HUDEP-2 (cell line): ENCODE measurements around the gene SMYD3.

ENCODE experiments used
- DNase-seq, 76 experiments: peaks; one replicate each; lab custom pipeline; 2025; ENCODE audit not compliant: unreplicated experiment in 76 of 76; lab: John Stamatoyannopoulos, UW

Gene SMYD3

DNA sequence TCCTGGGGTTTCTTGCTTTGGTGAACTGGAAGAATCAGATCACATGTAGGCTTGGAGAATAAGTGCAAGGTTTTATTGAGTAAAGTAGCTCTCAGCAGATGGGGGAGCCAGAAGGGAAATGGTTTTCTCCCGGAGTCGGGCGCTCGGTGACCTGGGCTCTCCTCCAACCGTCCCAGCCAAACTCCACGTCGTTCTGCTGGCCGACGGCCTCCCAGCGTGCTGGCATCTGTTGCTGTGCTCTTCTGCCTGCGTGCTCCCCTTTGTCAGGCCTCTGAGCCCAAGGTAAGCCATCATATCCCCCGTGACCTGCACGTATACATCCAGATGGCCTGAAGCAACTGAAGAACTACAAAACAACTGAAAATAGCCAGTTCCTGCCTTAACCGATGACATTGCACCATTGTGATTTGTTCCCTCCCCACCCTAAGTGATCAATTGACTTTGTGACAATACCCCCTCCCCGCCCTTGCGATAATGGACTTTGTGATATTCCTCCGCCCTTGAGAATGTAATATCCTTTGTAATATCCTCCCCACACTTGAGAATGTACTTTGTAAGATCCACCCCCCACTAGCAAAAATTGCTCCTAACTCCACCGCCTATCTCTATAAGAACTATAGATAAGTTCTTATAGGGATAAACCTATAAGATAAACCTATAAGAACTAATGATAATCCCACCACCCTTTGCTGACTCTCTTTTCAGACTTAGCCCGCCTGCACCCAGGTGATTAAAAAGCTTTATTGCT, 88.3 kb downstream of the SMYD3 start:
- no peak for DNase-seq

- DNase-seq = peak in 1 of 76 experiments; percentile 9
These were observed 89.1 kb downstream of the SMYD3 start for GRCh38 chr1:246417813-246418564.

- peak in 20 of 76 experiments; percentile 8 to 69 (median 28) for DNase-seq
These were observed 89.8 kb downstream of the SMYD3 start for GRCh38 chr1:246417152-246417812.

DNA sequence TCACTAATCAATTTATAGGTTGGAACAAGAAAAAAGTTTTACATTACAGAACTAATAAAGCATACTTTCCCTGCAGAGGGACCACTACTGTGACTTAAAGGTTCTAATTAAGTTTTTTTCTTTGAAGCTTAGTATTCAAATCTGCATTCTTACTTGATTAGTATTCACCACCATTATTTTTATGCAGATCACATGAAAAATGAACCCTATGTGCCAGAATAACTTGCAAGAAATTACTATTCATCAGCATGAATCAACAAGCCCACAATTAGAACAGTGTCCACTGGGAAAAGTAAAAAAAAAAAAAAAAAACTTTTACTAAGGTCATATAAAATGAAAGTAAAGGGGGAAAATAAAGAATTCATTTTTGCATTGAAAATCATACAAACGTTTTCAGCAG, 90.8 kb downstream of the SMYD3 start:
- no peak for DNase-seq

- no peak for DNase-seq
These were observed 92.1 kb downstream of the SMYD3 start for GRCh38 chr1:246415028-246415427.

GRCh38 chr1:246413430-246413829, 93.6 kb downstream of the SMYD3 start:
- DNase-seq = no peak

- no peak for DNase-seq
These were observed 103.0 kb downstream of the SMYD3 start for GRCh38 chr1:246404078-246404477.

GRCh38 chr1:246398126-246398813, 108.8 kb downstream of the SMYD3 start:
- DNase-seq = peak in 4 of 76 experiments; percentile 3 to 7 (median 4)

- no peak for DNase-seq
These were observed 110.0 kb downstream of the SMYD3 start for GRCh38 chr1:246397046-246397445.

DNA sequence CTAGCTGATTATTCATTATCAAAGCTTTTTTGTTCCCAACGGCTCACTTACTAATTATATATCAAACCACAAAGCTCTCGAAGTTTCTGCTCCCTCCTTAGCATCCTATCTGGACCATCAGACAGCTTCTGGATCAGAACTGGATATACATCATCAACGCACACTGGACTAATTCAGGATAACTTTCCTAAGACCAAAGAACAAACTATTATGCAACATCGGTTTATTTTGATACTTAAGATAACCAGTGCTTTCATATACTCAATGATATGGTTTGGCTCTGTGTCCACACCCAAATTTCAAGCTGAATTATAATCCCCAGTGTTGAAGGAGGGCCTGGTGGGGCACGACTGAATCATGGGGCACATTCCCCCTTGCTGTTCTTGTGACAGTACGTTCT, 110.8 kb downstream of the SMYD3 start:
- DNase-seq = no peak

DNA sequence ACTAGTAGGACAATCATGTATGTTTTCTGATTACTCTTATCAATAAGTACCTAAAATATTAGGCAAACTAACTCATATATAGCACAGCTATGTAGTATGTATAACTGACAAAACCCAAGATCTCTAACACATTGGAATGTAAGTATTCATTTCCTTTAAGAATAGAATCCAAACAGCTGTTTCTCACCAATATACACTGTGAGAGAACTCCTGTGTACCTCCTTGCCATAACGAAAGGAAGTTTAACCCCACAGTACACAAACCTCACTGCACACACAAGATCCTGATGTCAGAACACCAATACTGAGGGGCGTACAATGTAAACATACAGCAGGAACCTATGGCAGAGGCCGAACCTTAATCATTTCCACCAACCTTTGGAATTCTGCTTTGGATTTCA, 113.0 kb downstream of the SMYD3 start:
- DNase-seq = no peak

DNA sequence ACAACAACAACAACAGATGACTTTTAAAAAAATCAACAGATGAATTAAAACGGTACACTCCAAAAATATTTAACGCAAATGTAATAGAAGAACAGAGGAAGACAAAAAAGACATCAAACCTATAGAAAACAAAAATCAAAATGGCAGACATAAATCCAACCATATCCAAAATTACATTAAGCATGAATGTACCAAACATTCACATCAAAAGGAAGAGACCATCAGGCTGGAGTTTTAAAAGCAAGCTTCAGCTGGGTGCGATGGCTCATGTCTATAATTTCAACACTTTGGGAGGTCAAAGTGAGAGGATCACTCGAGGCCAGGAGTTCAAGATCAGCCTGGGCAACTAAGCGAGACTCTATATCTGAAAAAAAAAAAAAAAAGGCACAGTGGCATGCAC, 116.2 kb downstream of the SMYD3 start:
- DNase-seq = no peak

- no peak for DNase-seq
These were observed 122.5 kb downstream of the SMYD3 start for GRCh38 chr1:246384616-246385015.

- DNase-seq = no peak
These were observed 123.3 kb downstream of the SMYD3 start for GRCh38 chr1:246383791-246384190.

DNA sequence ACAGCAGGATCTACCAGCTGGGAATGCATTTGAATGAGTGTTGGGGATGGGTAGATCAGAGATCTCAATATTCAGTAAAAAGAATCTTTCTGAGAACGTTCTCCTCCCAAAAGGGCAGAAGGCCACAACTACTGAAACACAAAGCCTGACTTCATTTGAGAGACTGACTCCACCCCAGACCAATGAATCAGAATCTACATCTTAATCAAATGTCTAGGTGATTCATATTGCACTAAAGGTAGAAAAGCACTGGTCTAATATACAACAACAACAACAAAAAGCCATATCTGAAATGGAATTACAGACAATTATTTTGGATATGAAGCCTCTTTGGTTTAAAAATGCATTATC, 123.9 kb downstream of the SMYD3 start:
- no peak for DNase-seq

GRCh38 chr1:246382589-246383238, 124.4 kb downstream of the SMYD3 start:
- no peak for DNase-seq

GRCh38 chr1:246381452-246381851, 125.6 kb downstream of the SMYD3 start:
- DNase-seq = no peak

DNA sequence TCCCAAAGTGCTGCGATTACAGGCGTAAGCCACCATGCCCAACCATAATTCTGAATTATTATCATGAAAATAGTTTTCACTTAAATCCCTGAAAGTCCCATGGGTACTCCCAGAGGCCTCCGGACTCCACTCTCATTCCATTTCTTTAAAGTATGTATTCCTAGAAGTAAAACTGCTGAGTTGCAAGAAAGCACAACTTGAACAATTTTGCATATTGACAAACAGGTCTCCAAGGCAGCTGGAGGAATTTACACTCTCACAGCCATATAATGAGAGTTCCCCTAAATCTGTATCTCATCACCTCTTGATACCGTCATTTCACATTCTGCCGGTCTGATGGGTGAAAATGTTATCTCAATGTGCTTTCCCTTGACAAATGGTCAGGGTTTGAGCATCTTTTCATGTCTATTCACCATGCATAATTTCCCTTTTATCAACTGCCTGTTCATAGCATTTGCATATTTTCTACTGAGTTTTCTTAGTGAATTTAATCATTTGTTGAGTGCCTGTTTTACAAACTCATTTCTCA, 129.4 kb downstream of the SMYD3 start:
- no peak for DNase-seq

DNA sequence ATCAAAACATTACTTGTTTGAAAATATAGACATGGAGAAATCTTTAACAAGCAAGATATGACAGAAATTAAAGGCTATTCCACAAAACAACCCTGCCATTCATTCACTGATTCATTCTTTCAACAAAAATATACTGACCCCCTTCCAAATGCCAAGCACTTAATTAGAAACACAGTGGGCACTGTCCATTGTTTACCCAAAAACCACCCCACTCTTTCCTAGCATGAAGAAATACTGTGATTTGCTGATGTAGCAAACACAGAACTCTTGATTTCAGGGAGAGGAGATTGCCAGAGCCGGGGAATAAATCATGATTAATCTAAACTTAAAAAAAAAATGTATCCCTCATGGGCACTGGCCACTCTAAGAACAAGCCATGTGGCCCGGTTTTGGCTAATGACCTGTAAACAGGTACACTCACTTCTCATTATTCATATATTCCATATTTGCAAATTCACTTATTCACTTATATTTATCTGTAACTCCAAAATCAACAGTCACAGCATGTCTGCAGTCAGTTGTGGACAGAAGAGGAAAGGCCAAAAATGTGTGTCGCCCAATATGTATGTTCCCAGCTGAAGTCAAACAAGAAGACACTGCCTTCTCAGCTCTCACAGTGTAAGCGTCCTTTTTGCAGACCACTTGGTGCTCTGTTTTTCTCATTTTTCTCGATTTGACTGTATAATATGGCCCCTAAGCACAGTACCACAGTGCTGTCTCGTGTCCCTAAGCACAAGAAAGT, 133.1 kb downstream of the SMYD3 start:
- DNase-seq = no peak

DNA sequence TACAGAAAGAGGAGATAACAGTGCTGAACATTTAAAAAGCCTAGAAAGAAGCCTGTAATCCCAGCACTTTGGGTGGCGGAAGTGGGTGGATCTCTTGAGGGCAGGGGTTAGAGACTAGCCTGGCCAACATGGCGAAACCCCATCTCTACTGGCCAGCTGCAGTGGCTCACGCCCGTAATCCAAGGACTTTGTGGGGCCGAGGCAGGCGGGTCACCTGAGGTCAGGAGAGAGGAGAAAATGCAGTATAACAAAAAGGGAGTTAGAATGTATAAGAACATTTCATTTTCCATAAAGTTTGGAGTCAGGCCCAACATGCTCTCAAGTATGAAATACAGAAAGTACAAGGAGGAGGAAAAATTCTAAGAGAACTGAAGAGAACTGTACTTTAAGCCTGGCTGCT, 134.5 kb downstream of the SMYD3 start:
- DNase-seq = no peak
